ENCODE data around the gene SLC20A1. TPM values are rescaled to one million over a fixed set of nuclear protein-coding genes. Genes with fewer than 3 reads are reported as not detected.
"Not testable (repeated sequence)": the region's sequence is repeated elsewhere in the genome, so short reads cannot be mapped to it uniquely, and the experiment has no call there.

Gene SLC20A1
- total RNA-seq, 1 experiment from 2014 or later, result 403 TPM

DNA sequence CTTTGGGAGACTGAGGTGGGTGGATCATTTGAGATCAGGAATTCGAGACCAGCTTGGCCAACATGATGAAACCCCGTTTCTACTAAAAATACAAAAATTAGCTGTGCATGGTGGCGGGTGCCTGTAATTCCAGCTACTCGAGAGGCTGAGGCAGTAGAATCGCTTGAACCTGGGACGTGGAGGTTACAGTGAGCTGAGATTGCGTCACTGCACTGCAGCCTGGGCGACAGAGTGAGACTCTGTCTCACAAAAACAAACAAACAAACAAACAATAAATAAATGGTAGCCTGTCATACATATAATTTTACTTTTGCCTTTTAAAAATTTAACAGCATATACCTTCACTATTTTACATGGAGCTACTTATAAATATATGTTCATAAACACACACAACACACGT is 61.2 kb downstream of the SLC20A1 start:
- DNase-seq (ENCODE audit: low read depth), result not testable (repeated sequence)

GRCh38 chr2:112708968-112709367 is 63.2 kb downstream of the SLC20A1 start:
- DNase-seq (ENCODE audit: low read depth), result no peak

- no peak for DNase-seq (ENCODE audit: low read depth)
Measured at GRCh38 chr2:112709703-112710102, 64.0 kb downstream of the SLC20A1 start.

- no peak for DNase-seq (ENCODE audit: low read depth)
Measured at GRCh38 chr2:112710956-112711750, 65.4 kb downstream of the SLC20A1 start.

DNA sequence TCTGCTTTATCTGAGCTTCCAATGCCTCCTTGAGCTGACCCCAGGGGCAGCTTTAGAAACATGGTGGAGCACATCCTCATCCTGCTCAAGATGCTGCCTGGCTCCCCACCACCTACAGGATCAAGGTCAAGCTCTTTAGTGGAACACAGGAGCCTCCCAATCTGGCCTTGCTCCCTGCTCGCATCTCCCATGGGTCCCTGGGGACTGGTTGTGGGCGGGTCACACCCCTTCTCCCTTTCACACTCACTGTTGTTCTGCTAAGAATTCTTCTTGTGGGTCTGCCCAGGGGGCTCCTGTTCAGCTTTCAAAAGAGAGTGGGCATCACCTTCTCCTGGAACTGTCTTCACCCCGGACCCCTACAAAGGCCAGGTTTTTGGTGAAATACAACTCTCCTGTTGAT is 66.7 kb downstream of the SLC20A1 start:
- no peak for DNase-seq (ENCODE audit: low read depth)

DNA sequence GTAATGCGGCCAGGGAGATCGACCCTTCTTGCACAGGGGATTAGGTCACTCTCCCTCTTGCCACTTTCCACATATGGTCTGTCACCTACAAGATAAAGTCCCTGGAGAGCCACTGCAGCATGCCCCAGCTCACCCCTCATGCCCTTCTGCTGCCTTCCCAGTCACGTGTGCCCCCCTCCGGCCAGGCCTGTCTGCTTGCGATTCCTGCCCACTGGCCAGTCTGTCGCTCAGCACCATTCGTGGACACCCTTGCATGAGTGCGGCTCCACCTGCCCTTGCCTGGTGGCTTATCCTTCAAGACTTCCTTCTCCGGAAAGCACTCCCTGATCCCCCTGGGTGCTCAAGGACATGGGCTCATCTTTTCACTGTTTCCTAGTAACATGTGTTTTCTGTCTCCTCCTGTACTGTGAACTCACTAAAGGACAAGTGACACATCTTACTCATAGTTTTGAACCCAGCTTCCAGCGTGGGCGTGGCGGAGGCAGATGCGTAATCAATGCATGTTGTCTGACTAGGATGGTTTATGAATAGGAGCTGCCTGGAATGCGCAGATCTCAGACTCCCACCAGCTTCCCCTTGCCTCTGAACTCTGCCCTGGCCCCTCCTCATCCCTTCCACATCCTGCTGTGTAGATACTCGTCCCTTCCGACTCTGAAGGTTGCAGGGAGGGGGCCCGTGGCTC is 67.3 kb downstream of the SLC20A1 start:
- peak; percentile 52 for DNase-seq (ENCODE audit: low read depth)

Other genes with a start within 250 kb of the SLC20A1 start
- 2.7 and 3.3 TPM in 2 replicates for gene RGPD8, start 212.3 kb upstream of the SLC20A1 start, total RNA-seq (2014; rRNA removed; shearing (Covaris generic))
- 48.5 and 50.1 TPM in 2 replicates for gene TTL, start 163.8 kb upstream of the SLC20A1 start, total RNA-seq (2014; rRNA removed; shearing (Covaris generic))
- 58.2 and 84.0 TPM in 2 replicates for gene POLR1B, start 103.5 kb upstream of the SLC20A1 start, total RNA-seq (2014; rRNA removed; shearing (Covaris generic))
- gene CHCHD5, start 61.3 kb upstream of the SLC20A1 start, total RNA-seq (2014; rRNA removed; shearing (Covaris generic)), result 52.5 and 56.4 TPM in 2 replicates
- not detected in 2 replicates for gene NT5DC4, start 75.1 kb downstream of the SLC20A1 start, total RNA-seq (2014; rRNA removed; shearing (Covaris generic))
- gene CKAP2L, start 118.7 kb downstream of the SLC20A1 start, total RNA-seq (2014; rRNA removed; shearing (Covaris generic)), result 21.1 and 33.7 TPM in 2 replicates
- 0.85 and 1.1 TPM in 2 replicates for gene IL1A, start 138.6 kb downstream of the SLC20A1 start, total RNA-seq (2014; rRNA removed; shearing (Covaris generic))
- 4.1 and 9.5 TPM in 2 replicates for gene IL1B, start 190.8 kb downstream of the SLC20A1 start, total RNA-seq (2014; rRNA removed; shearing (Covaris generic))

Measured in HT1080 (cell line).